T1000 (cell line): ENCODE measurements around the gene GGA3.
"Not testable (repeated sequence)": the region's sequence is repeated elsewhere in the genome, so short reads cannot be mapped to it uniquely, and the experiment has no call there.

ENCODE experiments used
- DNase-seq: peaks from one replicate; lab custom pipeline; 2025; ENCODE audit warnings: mixed read lengths; lab: John Stamatoyannopoulos, UW

Gene GGA3, protein sequence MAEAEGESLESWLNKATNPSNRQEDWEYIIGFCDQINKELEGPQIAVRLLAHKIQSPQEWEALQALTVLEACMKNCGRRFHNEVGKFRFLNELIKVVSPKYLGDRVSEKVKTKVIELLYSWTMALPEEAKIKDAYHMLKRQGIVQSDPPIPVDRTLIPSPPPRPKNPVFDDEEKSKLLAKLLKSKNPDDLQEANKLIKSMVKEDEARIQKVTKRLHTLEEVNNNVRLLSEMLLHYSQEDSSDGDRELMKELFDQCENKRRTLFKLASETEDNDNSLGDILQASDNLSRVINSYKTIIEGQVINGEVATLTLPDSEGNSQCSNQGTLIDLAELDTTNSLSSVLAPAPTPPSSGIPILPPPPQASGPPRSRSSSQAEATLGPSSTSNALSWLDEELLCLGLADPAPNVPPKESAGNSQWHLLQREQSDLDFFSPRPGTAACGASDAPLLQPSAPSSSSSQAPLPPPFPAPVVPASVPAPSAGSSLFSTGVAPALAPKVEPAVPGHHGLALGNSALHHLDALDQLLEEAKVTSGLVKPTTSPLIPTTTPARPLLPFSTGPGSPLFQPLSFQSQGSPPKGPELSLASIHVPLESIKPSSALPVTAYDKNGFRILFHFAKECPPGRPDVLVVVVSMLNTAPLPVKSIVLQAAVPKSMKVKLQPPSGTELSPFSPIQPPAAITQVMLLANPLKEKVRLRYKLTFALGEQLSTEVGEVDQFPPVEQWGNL

DNA sequence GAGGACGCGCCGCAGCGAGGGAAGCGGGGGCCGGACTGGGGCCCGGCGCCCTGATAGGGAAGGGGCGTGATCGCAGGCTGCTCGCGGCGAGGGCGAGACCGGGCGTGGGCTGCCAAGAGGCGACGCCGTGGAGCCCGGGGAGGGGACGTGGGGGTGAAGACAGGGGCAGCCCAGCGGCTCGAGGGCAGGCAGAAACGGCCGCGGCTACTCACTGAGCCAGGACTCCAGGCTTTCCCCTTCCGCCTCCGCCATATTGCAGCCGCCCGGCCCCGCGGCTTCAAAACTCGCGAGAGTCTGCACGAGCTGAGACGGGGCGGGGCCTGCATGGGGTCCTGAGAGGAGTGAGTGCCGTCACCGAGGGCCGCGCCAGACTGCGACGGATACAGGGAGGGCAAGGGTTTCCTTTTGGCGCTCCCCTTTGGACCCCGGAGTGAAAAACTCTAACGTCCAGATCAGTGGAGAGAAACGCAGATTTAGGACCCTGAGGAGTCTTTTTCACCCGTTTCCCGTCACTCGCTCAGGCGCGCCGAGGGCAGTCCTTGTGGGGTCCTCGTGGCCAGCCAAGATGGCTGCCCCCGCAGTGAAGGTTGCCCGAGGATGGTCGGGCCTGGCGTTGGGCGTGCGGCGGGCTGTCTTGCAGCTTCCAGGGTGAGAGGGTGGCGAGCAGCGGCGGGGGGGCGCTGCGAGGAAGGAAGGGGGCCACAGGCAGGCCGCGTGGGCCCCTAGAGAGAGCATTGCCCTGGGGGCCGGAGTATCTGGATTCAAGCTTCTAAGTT is at the start of gene GGA3, which contains the start of gene MRPS7:
Gene GGA3 (minus strand): TSS at position 271 of the 776 bp plus-strand sequence. CDS start 19 bp downstream, at position 252.
Gene MRPS7 (plus strand): TSS at position 544 of the 776 bp plus-strand sequence. CDS start 22 bp downstream, at position 566.
- peak; percentile 98 for DNase-seq

- no peak for DNase-seq
These were observed 47.6 kb upstream of the GGA3 start for GRCh38 chr17:75308732-75309629.

GRCh38 chr17:75307957-75308731 is 46.7 kb upstream of the GGA3 start:
- no peak for DNase-seq

GRCh38 chr17:75301502-75302206 is 40.2 kb upstream of the GGA3 start:
- no peak for DNase-seq

- DNase-seq, result no peak
These were observed 39.6 kb upstream of the GGA3 start for GRCh38 chr17:75301049-75301448.

DNA sequence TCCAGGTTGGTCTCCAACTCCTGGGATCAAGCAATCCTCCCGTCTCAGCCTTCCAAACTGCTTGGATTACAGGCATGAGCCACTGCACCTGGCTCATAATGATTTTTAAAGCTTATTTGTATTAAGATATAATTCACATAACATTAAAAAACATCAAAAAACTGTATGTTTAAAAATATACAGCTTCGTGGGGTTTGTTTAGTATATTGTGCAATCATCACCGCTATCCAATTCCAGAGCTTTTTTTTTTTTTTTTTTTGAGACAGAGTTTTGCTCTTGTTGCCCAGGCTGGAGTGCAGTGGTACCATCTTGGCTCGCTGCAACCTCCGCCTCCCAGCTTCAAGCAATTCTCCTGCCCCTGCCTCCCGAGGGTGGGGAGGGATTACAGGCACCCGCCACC is 38.9 kb upstream of the GGA3 start:
- DNase-seq, result no peak

DNA sequence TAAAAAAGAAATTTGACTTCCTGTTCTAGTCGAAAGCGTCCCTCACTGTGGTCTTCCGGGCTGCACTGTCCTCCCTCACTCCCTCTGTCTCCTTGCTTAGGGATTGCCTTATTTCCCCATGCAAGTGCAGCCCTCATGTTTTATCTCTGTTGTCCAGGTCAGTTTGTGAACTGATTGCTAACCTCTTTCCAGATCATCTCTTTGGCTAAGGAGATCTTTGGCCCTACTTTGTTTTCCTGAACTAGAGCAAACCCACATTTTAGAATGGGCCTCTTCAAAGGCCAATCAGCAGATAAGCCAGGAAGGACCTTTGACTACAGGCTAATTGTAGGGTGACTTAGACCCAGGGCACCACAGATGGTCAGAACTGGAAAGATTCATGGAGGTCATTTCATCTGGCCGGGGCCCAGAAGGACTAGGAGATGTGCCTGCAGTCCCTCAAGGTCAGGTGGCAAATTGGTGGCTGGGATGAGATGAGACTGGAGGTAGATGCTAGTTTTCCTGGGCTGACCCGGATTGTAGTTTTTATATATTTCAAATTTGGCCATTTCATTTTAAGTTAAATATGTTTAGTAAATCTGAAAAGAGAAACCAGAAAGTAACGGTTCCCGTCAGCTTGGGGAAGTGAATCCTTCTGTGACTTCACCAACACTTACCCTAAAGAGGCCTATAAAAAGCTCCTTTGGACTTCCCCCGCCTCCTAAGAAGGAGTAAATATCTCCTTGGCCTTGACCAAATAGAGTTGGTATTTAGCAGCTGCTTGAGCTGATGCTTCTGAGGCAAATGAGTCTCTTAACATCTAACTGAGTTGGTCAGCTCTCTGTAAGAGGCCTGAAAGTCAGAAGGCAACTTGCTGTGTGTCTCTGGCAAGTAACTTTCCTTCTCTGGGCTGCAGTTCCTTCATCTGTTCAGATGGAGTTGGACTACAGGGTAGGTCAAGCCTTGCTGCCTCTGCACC is 34.1 kb upstream of the GGA3 start:
- no peak for DNase-seq

- DNase-seq, result not testable (repeated sequence)
These were observed 31.5 kb upstream of the GGA3 start for GRCh38 chr17:75292810-75293448.

DNA sequence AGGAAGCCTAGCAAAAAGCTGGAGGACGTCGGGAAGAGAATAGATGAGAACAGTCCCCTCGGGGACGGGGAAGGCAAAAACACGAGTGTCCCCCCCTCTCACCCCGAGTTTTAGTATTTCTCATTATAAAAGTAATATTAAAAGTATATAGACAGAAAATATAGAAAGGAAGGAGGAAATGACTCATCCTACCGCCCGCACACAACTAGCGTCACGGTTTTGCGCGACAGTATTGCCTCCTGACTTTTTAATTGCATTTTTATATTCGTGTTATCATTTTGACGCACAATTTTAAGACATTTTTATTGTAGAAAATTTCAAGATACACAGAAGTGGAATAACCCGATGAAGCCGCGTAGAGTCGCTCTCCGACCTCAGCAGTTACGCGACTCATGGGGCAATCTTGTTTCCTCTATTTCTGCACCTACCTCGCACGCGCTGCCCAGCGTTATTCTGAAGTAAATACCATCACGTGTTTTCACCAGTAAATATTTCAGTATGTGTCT is 28.5 kb upstream of the GGA3 start:
- DNase-seq, result no peak

DNA sequence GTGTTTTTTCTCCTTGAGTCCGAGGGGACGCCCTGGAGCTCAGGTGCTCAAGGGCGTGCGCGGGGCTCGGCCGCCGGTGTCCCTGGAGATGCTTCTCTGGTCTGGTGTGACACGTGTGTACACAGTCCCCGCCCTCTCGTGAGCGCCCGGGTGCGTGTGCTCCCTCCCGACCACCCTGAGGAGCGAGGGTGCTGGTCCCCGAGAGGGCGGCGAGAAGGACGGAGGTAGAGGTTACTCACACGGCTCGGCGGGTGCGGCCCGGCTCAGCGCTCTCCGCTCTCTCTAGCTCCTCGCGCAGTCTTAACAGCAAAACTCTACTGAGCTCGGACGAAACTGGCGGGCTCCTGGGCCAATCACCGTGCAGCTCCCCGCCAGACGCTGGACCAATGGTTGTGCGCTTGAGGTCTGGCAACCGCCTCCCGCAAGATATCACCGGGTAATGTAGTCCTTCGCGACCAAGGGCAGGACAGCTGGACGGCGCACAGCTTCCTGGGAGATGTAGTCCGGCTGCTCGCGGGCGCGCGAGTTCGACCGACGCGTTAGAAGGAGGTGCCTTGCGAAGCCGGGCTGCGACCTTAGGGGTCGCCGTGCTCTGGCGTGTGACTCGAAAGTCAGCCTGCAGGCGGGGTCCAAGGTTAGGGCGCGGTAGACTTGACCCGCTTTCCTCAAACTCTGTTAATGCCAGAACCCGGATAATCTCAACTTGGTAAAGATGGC is 27.9 kb upstream of the GGA3 start, which contains the start of gene SLC25A19:
Gene SLC25A19 (minus strand): TSS at position 319 of the 717 bp plus-strand sequence. CDS start 2,669 bp downstream, outside the sequence.
- peak; percentile 97 for DNase-seq

- no peak for DNase-seq
These were observed 27.3 kb upstream of the GGA3 start for GRCh38 chr17:75288770-75289114.

GRCh38 chr17:75288359-75288758 is 27.0 kb upstream of the GGA3 start:
- DNase-seq, result no peak

DNA sequence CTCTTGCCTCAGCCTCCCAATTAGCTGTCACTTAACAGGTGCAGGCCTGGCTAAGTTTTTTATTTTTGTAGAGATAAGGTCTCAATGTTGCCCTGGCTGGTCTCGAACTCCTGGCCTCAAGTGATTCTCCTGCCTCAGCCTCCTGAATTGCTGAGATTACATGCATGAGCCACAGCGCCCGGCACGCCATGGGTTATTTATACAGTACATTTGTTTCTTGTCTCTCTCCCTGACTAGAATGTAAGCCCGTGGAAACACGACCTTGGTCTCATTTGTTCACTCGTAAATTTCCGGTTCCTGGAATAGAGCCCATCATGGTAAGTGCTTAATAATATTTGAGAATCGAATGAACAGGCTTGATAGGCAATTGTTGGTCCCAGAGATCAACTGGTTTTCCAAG is 25.8 kb upstream of the GGA3 start:
- DNase-seq, result no peak

GRCh38 chr17:75285123-75285522 is 23.7 kb upstream of the GGA3 start:
- DNase-seq, result no peak

- DNase-seq, result not testable (repeated sequence)
These were observed 18.8 kb upstream of the GGA3 start for GRCh38 chr17:75280189-75280588.

DNA sequence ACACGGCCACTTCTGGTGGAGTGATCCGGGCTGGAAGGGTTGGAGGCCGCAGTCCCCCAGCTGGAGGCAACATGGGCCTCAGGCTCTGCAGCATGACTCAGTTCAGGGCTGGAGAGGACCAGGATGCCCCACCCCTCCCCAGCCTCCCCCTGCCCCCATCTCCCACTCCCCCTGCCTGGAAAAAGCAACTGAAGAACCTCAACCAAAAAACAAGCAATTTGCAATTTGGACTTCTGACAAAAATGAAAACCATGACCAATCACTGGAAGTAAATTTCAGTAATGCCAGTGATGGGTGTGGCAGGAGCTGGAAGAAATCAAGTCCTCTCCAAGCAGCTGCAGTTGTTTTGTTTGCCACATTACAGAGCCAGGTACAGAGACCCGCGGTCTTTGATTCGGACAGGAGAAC is 16.3 kb upstream of the GGA3 start:
- DNase-seq, result no peak
